Lower leg skin (tissue), 4 donors: Measurements from ENCODE around the gene HYAL2. TPM values are rescaled to one million over a fixed set of nuclear protein-coding genes. Genes with fewer than 3 reads are reported as not detected.

ENCODE experiments used
- DNase-seq, 2 donors: peaks; one replicate each; pipeline ENCODE4 v3.0.0-alpha.2; 2019; ENCODE audit warnings: low spot score in 2 of 2
- H3K4me3 ChIP-seq: fragments of 200-600 bp; sonication (generic); 2 replicates; pipeline ENCODE4 v1.5.1; 2017; ENCODE audit warnings: mild to moderate bottlenecking, low read depth; ENCODE audit not compliant: poor library complexity, severe bottlenecking
- POLR2A ChIP-seq, 2 donors: fragments of 450-650 bp; IDR thresholded peaks; one replicate each; pipeline ENCODE4 v1.6.1; 2016 to 2017; ENCODE audit warnings: antibody characterized with exemption in 2 of 2, mild to moderate bottlenecking in 1 of 2, moderate library complexity in 1 of 2
- WGBS, 2 donors: methylation state at CpG; one replicate each; pipeline ENCODE4 v1.1.5; 2018; 5-methylcytosine and 5-hydroxymethylcytosine counted together
- intact Hi-C: fragments of 100-400 bp; cut with DNase I; formaldehyde crosslinking; loops from one replicate; pipeline ENCODE4 v1.15.0; 2023; ENCODE audit warnings: low total_unique reads
- total RNA-seq, 4 donors: library from RNA; depleted of rRNA; stranded (reverse); fragments of >200 nt; gene quantifications; one replicate each; pipeline ENCODE4 v1.1.0, GENCODE V29; 2016
- TF ChIP-seq, protein P1 (sequence below), 3 donors: fragments of 450-650 bp; IDR thresholded peaks; one replicate each; pipeline ENCODE4 v1.5.1; 2016; ENCODE audit warnings: antibody characterized with exemption in 3 of 3, mild to moderate bottlenecking in 3 of 3, moderate library complexity in 2 of 3

Gene HYAL2
- total RNA-seq, 4 donors from 2014 or later, result 44.1 to 95.7 (median 72.9) TPM

DNA sequence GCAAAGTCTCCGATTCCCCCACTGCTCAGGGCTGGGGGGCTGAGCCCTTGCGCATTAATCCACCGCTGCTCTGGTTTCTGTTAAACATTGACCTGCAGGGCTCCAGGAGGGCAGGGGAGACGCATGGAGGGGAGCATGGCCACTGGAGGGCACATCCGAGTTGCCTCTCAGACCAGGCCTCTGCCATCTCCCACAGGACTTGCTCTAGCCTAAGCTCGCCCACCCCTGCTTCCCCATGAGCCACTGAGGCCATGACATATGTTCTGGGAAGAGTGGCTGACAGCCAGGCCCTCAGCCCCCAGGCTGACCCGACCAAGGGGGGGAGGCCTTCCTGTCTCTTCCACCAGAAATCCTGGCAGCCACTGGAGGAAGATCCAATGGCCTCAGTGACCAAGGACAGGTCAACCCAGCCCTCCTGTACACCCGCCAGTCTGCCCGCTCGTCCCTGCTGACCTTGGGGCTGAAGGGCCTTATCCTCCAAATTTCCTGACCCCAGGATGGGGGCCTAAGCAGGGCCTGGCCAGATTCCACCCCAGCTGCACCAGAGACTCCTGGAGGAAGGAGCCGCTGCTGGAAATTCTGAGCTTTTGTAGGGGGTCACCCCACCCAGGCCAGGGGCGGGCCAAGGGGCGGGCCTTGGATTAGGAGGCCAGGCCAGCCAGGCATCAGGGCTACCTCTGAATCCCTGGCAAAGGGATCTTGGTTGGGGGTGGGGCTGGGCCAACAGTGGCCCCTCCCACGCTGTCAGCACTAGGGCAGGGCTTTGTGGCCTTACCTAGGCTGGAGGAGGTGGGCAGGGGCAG, 19.3 kb downstream of the HYAL2 start, which contains the start of gene HYAL1:
Gene HYAL1 (minus strand): TSS at position 562 of the 803 bp plus-strand sequence. CDS start 618 bp downstream, outside the sequence.
- intact Hi-C loops, result no loop called here
- WGBS, 2 donors, result 57 to 72% methylated on average over 11 to 13 of the region's 14 CpGs
- H3K4me3 ChIP-seq, result no peak within 1 kb of the TSS
- DNase-seq, result peak; percentile 54 to 91
- TF ChIP-seq POLR2A (IDR thresholded peaks at IDR 0.05), result no peak
- TF ChIP-seq, protein P1, sequence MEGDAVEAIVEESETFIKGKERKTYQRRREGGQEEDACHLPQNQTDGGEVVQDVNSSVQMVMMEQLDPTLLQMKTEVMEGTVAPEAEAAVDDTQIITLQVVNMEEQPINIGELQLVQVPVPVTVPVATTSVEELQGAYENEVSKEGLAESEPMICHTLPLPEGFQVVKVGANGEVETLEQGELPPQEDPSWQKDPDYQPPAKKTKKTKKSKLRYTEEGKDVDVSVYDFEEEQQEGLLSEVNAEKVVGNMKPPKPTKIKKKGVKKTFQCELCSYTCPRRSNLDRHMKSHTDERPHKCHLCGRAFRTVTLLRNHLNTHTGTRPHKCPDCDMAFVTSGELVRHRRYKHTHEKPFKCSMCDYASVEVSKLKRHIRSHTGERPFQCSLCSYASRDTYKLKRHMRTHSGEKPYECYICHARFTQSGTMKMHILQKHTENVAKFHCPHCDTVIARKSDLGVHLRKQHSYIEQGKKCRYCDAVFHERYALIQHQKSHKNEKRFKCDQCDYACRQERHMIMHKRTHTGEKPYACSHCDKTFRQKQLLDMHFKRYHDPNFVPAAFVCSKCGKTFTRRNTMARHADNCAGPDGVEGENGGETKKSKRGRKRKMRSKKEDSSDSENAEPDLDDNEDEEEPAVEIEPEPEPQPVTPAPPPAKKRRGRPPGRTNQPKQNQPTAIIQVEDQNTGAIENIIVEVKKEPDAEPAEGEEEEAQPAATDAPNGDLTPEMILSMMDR (IDR thresholded peaks at IDR 0.05), result no peak

DNA sequence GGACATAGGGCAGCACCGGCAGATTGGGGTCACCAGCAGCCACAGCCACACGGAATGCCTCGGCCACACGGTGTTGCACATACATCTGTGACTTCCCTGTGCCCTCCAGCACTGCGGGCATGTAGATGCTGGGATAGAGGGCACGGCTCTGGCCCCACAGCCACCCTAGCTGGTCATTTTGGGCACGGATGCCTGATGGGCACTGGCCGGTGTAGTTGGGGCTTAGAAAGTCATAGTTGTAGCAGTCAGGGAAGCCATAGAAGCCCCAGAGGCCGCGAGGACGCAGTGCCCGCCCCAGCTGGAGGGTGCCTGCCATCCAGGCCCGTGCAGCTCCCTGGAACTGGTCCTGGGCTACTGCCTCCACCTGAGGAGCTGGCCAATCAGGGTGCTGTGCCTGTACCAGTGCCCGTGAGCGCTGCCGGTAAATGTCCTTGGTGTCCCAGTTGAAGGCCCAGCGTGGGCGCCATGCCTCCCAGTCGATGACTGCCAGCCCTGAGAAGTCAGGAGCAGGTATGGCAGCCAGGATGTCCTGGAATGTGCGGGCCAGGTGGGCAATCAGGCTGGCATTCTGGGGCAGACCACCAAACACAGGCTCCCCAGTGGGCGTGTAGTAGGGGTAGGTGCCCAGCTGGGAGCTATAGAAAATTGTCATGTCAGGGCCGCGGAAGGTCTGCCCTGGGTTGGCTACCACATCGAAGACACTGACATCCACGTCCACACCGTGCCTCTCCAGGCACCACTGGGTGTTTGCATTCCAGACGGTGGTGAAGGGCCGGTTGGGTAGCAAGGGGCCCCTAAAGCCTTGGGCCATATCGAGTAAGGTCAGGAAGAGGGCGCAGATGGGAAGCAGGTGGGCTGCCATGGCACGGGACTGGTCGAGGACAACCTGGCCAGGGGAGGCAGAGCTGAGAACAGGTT, 20.2 kb downstream of the HYAL2 start:
- intact Hi-C loops, result no loop called here
- WGBS, 2 donors, result 88 to 89% methylated on average over 20 to 24 of the region's 32 CpGs
- TF ChIP-seq POLR2A (IDR thresholded peaks at IDR 0.05), result no peak
- TF ChIP-seq, protein P1 (IDR thresholded peaks at IDR 0.05), result no peak
- no peak overlapping the region for H3K4me3 ChIP-seq
- peak; percentile 19 to 87 for DNase-seq

DNA sequence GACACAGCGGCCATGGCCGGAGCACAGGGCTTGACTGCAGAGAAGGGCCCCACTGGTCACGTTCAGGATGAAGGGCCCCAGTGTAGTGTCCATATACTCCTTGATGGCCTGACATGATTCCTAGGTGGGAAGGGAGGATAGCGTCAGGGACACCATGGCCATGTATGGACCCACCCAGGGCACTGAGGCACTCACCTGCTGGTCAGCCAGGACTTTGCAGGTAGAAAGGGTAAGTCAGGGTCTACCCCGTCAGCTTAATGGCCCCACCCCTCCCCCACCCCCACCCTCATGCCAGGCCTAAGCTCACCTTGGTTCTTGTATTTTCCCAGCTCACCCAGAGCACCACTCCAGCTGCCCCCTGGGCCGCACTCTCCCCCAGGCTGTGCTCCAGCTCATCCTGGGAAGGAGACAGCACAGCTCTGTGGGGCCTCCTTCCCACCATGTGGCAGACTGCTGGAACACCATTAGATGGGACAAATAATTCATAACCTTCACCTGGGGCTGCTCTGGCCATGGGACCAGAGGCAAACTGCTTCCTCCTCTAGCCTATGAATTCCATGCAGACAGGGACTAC, 21.8 kb downstream of the HYAL2 start:
- WGBS, 2 donors, result 83% methylated on average over 6 of the region's 6 CpGs
- DNase-seq, result no peak
- TF ChIP-seq, protein P1 (IDR thresholded peaks at IDR 0.05), result no peak
- no peak for TF ChIP-seq POLR2A (IDR thresholded peaks at IDR 0.05)
- intact Hi-C loops, result no loop called here
- no peak overlapping the region for H3K4me3 ChIP-seq

DNA sequence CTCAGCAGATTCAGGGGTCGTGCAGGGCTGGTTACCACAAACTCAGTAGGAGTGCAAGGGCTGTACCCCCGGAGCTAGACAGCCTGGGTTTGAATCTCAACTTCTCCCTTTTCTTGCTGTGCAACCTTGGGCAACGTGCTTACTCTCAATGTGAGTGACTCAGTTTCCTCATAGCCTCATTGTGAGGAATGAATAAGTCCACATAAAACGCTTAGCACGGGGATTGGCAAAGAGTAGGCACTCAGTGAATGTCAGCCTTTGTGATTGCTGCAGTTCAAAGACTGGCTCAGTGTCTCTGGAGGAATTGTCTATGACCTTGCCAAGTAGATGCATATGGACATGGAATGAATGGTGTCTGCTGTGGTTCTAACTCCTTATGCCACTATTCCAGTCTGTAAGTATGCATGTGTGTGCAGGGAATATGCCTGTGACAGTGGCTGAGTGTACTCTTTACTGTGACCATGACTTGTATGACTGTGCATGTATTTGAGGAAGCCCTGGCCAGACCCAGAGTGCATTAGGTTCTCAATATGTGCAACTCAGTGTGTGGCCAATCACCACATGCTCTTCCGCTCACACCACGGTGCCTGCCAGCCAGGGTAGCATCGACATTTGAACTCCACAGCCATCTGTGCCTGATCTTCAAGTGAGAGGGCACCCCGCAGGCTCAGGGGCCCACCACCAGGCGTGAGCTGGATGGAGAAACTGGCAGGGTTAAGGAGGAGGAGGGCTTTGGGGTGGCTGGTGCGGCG, 22.4 kb downstream of the HYAL2 start:
- no peak overlapping the region for H3K4me3 ChIP-seq
- TF ChIP-seq, protein P1 (IDR thresholded peaks at IDR 0.05), result no peak
- no peak for TF ChIP-seq POLR2A (IDR thresholded peaks at IDR 0.05)
- 40 to 51% methylated on average over 12 of the region's 12 CpGs for WGBS, 2 donors
- intact Hi-C loops, result no loop called here
- DNase-seq, result peak in 1 of 2 donors; percentile 66

DNA sequence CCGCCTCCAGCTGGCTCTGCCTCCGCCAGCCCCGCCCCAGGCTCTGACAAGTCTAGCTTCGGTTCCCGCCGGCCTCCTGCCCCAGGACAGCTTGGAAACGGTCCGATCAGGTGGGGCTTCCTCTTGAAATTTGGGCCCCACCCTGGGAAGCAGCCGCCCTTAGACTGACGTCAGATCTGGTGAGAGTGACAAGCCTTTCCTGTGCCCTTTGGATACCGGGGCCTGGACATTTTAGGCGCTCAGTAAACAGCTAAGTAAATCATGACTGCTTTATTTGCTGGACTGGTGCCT, 23.0 kb downstream of the HYAL2 start:
- DNase-seq, result no peak
- 2% methylated on average over 10 to 12 of the region's 12 CpGs for WGBS, 2 donors
- TF ChIP-seq, protein P1 (IDR thresholded peaks at IDR 0.05), result no peak
- no peak for TF ChIP-seq POLR2A (IDR thresholded peaks at IDR 0.05)
- no peak overlapping the region for H3K4me3 ChIP-seq
- intact Hi-C loops, result no loop called here
